Cardiac muscle cell (in vitro differentiated cells and primary cell): ENCODE data around the gene SLC25A48. TPM values are rescaled to one million over a fixed set of nuclear protein-coding genes. Genes with fewer than 3 reads are reported as not detected.

Experiments
- DNase-seq, 2 donors: peaks; one replicate each; pipeline versions ENCODE4 v3.0.0 to v3.0.0-alpha.2; 2010 to 2017; ENCODE audit warnings: low read depth in 1 of 2, low spot score in 1 of 2
- H3K27ac ChIP-seq: fragments of 200-600 bp; sonication (generic); 2 replicates; pipeline ENCODE4 v1.5.1; 2016
- H3K27me3 ChIP-seq: fragments of 200-600 bp; sonication (generic); 2 replicates; pipeline ENCODE4 v1.6.0; 2016; ENCODE audit warnings: control low read depth
- H3K36me3 ChIP-seq: fragments of 200-600 bp; sonication (generic); 2 replicates; pipeline ENCODE4 v1.5.1; 2016; ENCODE audit warnings: control low read depth
- H3K4me1 ChIP-seq: fragments of 200-600 bp; sonication (generic); 2 replicates; pipeline ENCODE4 v1.8.1; 2017; ENCODE audit warnings: low read depth, mild to moderate bottlenecking, mixed run types
- H3K4me3 ChIP-seq: fragments of 200-600 bp; sonication (generic); 2 replicates; pipeline ENCODE4 v1.5.1; 2016; ENCODE audit warnings: mild to moderate bottlenecking
- H3K9me3 ChIP-seq: fragments of 200-600 bp; sonication (generic); 2 replicates; pipeline ENCODE4 v1.5.1; 2017; ENCODE audit warnings: low read depth, mild to moderate bottlenecking, control low read depth
- polyA plus RNA-seq: library from polyadenylated mRNA; unstranded; fragments of >200 nt; fragmentation: Nextera tagmentation; extraction: Ambion mirVana; gene quantifications from 2 replicates; pipeline ENCODE4 v1.2.1, GENCODE V29; 2016
- total RNA-seq: library from RNA; depleted of rRNA; stranded (reverse); fragments of >200 nt; gene quantifications from 2 replicates; pipeline ENCODE4 v1.2.3, GENCODE V29; 2016
- TF ChIP-seq, protein P1 (sequence below): IDR thresholded peaks from 2 replicates; pipeline ENCODE4 v1.5.1; 2012; ENCODE audit warnings: low read depth, mild to moderate bottlenecking, low read length

The SLC25A48 gene
- total and polyA plus RNA-seq, 2 experiments from 2014 or later, result 0.09 to 0.13 TPM

DNA sequence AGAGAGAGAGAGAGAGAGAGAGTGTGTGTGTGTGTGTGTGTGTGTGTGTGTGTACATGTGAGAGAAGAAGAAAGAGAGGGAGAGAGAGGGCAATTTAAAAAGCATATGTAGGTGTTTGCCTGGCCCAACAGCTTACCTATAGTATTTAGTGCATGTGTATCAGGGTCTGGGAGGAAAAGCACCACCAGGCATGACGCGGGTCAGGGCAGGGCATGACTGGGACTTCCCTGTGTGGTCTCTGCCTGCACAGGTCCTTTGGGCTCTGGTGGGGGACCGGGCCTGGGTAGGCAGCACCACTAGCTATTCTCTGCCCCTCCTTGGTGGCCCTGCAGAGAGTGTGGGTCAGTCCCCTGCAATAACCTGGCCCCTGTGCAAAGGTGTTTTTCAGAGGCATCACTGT is 45.1 kb downstream of the SLC25A48 start:
- Histone ChIP-seq H3K27ac (no peak overlapping the region), H3K4me3 (no peak overlapping the region), H3K36me3 (no peaks in the 10 kb centered on the region), H3K27me3 (peaks cover 4% of the 10 kb centered on the region), H3K4me1 (peaks cover 19% of the 10 kb centered on the region), H3K9me3 (no peaks in the 10 kb centered on the region)
- DNase-seq, result no peak
- TF ChIP-seq, protein P1, sequence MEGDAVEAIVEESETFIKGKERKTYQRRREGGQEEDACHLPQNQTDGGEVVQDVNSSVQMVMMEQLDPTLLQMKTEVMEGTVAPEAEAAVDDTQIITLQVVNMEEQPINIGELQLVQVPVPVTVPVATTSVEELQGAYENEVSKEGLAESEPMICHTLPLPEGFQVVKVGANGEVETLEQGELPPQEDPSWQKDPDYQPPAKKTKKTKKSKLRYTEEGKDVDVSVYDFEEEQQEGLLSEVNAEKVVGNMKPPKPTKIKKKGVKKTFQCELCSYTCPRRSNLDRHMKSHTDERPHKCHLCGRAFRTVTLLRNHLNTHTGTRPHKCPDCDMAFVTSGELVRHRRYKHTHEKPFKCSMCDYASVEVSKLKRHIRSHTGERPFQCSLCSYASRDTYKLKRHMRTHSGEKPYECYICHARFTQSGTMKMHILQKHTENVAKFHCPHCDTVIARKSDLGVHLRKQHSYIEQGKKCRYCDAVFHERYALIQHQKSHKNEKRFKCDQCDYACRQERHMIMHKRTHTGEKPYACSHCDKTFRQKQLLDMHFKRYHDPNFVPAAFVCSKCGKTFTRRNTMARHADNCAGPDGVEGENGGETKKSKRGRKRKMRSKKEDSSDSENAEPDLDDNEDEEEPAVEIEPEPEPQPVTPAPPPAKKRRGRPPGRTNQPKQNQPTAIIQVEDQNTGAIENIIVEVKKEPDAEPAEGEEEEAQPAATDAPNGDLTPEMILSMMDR, result no peak

DNA sequence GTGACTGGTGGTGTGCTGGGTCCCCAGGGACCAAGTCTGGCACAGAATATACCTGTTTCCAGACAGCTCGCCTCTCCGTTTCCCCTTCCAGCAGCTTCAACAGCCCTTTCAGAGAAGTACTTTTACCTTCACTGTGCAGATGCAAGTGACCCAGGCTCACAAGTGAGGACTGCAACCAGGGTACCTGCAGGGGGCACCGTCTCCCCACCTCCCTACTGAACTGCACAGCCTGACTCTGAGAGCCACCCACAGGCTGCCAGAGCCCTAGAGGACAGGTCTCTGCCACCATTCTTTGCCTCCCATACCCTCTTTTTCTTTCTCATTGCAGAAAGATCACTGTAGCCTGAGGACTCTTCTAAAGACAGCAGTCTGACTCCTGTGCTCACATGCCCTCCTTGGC is 45.8 kb downstream of the SLC25A48 start:
- Histone ChIP-seq H3K4me3 (no peak overlapping the region), H3K4me1 (peaks cover 19% of the 10 kb centered on the region), H3K9me3 (no peaks in the 10 kb centered on the region), H3K36me3 (no peaks in the 10 kb centered on the region), H3K27ac (no peak overlapping the region), H3K27me3 (peaks cover 9% of the 10 kb centered on the region)
- peak in 1 of 2 donors; percentile 24 for DNase-seq
- TF ChIP-seq, protein P1, result peak; percentile 36

DNA sequence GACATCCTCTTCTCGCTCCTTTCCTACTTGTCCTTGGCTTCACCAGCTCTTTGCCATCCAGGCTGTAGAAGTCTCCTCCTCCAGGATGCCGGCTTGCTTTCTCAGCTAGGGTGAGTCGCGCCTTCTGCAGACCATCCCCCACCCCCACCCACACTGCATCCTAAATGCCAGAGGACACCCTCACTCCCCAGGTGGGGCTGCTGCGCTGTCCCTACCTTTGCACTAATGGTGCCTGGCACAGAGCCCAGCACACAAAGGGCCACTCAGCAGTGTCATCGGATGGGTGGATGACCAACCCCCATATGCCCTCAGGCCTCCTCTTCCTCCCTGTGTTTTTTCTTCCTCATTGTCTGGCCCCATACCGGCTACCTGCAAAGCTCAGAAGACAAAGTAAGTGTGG is 46.3 kb downstream of the SLC25A48 start:
- H3K27me3 ChIP-seq, result peaks cover 15% of the 10 kb centered on the region
- H3K4me3 ChIP-seq, result no peak overlapping the region
- H3K9me3 ChIP-seq, result no peaks in the 10 kb centered on the region
- DNase-seq, result no peak
- TF ChIP-seq, protein P1, result no peak
- no peaks in the 10 kb centered on the region for H3K36me3 ChIP-seq
- H3K27ac ChIP-seq, result no peak overlapping the region
- peaks cover 19% of the 10 kb centered on the region for H3K4me1 ChIP-seq

DNA sequence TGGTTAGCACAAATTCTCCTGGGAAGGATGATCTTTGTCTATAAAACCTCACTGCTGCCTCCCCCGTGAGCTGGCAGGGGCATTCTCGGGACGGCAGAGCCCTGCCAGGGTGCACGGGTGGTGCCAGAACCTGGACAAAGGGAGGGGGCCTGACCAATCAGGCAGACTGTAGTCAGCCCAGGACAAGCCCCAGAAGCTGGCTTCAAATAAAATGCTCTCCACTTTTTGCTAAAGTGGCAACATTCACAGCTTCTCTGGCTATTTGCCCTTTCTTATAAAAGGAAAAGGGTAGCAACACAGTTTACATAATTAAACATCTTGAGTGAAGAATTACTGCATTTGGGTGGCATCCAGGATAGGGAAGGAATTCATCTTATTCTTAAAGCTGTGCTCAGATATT is 46.8 kb downstream of the SLC25A48 start:
- peaks cover 19% of the 10 kb centered on the region for H3K4me1 ChIP-seq

DNA sequence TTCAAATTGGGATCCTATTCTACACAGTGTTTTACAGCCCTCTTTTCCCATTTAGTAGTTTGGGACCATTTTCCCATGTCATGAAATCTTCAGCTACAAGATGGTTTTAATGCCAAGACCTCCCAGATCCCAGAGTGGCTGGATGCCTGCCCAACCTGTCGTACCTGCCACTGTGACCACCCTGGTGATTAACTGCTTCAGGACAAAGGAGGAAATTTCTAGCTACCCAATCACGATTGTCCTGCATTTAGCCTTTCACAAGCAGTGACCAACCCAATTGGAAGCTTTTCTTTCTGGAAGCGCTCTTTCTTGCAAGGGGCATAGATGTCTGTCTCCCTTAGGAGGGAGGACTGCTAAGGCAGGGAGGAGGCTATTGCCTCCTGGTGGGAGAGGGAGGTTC is 47.4 kb downstream of the SLC25A48 start:
- Histone ChIP-seq H3K36me3 (no peaks in the 10 kb centered on the region), H3K27ac (no peak overlapping the region), H3K9me3 (no peaks in the 10 kb centered on the region), H3K27me3 (peaks cover 15% of the 10 kb centered on the region), H3K4me3 (no peak overlapping the region), H3K4me1 (peaks cover 19% of the 10 kb centered on the region)
- TF ChIP-seq, protein P1, result no peak
- no peak for DNase-seq

More for the DNA sequence above, 46.8 kb downstream of the SLC25A48 start:
- Histone ChIP-seq H3K27me3 (peaks cover 15% of the 10 kb centered on the region), H3K9me3 (no peaks in the 10 kb centered on the region), H3K27ac (no peak overlapping the region), H3K4me3 (no peak overlapping the region), H3K36me3 (no peaks in the 10 kb centered on the region)
- DNase-seq, result no peak
- TF ChIP-seq, protein P1, result no peak

DNA sequence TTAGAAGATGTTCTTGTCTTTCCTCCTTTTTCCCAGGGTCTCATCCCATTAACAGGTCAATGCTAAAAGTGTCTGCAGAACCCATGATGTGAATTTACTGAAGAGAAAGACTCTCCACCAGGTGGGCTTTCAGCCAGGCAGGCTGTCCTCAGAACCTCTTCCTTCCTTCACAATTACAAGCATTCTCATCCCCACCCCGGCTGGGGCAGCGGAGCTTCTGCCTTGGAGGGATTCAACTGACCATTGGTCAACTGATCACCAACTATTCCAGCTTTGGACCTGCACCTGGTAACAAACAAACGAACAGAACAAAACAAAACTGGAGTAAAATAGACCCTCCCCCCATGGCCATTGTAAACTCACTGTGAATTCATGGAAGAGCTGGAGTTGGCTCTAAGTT is 48.6 kb downstream of the SLC25A48 start:
- DNase-seq, result no peak
- H3K4me3 ChIP-seq, result no peak overlapping the region
- peaks cover 10% of the 10 kb centered on the region for H3K4me1 ChIP-seq
- TF ChIP-seq, protein P1, result no peak
- H3K27ac ChIP-seq, result no peak overlapping the region
- H3K27me3 ChIP-seq, result peaks cover 19% of the 10 kb centered on the region
- no peaks in the 10 kb centered on the region for H3K9me3 ChIP-seq
- H3K36me3 ChIP-seq, result no peaks in the 10 kb centered on the region
